Fibroblast of the conjunctiva (primary cell): ENCODE measurements around the gene NEDD4L.

ENCODE experiments used
- DNase-seq: peaks from one replicate; pipeline ENCODE4 v3.0.0-alpha.2; 2010; ENCODE audit warnings: low read depth

The NEDD4L gene

GRCh38 chr18:58402247-58402646 lies 358.2 kb downstream of the NEDD4L start:
- DNase-seq = no peak

- no peak for DNase-seq
Measured at GRCh38 chr18:58402951-58403702, 359.1 kb downstream of the NEDD4L start.

DNA sequence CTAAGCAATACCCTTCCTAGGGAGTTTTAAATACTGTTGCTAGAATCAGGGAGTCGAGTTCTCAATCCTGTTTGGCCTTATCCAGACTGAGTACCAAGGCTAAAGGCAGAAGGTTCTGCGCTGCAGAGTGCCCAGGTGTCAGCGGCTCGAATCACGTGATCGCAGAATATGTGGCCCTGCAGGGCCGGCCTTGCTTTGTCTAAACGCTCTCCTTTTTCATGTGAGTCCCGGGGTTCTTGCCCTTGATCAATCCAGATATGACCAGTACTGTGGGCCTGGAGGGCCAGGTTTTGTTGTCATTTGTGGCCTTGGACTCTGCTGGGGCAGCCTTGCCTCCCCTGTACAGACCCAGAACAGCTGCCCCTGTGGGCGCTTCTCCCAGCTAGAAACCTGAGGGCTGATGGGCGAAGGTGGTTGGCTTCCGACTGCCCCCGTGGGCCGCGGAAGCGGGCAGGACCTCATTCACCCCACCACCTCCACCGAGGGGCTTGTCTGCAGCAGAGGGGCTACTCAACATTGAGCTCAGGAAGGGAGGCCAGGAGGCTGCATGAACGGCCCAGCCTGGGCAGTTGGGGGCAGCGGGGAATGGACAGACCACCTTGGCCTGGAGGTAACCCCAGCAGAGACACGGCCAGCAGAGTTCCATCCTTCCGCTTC lies 359.9 kb downstream of the NEDD4L start:
- DNase-seq = no peak

DNA sequence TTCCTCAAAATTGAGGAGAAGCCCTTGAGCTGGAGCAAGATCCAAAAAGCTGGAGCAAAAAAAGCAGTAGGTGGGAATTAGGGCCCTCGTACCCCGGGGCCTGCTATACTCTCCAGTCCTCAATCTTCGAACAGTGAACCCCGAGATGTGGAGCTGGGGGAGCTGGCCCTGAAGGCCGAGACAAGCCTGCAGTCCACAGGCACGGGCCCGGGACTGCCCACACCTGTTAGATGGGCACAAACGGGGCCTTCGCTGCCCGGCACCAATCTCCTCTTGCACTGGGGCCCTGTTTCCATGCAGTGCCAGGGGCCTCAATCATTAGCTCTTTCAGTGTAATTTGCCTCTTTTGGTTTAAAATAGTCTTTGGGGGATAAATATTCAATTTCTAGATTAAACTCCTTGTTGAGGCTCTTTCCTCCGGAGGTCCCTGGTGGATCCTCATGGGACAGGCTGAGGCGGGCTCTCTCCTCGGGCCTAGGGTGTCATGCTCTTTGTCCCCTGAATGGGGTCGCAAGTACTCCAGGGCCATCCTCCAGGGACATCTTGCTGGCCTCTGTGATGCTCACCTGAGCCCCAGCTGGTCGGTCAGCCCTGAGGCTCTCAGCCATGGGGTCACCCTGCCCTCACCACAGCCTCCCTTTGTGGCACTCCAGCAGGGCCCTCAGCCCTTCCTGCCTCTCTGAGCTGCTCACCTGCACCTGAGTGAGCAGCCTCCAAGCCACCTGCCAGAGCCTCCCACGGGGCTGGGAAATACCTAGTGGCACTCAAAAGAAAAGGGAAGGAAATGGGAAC lies 361.3 kb downstream of the NEDD4L start:
- DNase-seq = no peak

- no peak for DNase-seq
Measured at GRCh38 chr18:58407263-58407648, 363.2 kb downstream of the NEDD4L start.

GRCh38 chr18:58407649-58408407 lies 363.8 kb downstream of the NEDD4L start:
- DNase-seq = no peak

DNA sequence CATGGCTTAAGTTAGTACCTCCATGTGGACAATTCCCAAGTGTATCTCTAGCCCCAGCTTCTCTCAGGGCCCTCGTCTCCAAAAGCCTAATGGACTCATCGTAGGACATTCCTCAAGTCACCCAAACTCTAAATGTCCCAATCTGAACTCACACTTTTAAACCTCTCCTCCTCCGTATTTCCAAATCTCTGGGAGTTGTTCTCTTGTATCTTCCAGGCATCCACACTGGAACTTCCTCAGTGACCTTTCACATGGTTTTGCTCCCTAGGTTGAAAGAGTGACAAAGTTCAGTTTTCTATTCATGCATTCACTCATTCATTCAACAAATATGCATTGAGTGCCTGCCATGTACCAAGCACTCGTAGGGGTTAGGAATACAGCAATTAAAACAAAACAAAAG lies 364.6 kb downstream of the NEDD4L start:
- DNase-seq = no peak

- no peak for DNase-seq
Measured at GRCh38 chr18:58409802-58410445, 365.9 kb downstream of the NEDD4L start.

DNA sequence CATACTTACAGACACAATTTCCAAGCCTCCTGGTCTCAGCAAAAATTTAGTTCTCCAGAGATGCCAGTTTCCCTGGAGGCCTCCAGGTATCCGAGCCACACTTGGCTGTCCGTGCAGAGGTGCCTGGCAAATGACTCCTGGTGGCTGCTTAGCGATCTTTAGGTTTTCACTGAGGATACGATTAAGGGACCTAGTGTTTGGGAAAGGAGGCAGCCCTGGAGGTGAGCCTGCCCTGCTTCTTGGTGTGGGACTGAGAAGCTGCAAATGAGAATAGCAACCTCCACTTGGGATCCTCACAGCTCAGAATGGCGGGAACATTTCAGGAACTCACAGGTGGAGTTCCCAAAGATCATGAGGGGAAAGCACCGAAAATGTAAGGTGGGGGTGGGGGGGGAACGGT lies 367.3 kb downstream of the NEDD4L start:
- no peak for DNase-seq

DNA sequence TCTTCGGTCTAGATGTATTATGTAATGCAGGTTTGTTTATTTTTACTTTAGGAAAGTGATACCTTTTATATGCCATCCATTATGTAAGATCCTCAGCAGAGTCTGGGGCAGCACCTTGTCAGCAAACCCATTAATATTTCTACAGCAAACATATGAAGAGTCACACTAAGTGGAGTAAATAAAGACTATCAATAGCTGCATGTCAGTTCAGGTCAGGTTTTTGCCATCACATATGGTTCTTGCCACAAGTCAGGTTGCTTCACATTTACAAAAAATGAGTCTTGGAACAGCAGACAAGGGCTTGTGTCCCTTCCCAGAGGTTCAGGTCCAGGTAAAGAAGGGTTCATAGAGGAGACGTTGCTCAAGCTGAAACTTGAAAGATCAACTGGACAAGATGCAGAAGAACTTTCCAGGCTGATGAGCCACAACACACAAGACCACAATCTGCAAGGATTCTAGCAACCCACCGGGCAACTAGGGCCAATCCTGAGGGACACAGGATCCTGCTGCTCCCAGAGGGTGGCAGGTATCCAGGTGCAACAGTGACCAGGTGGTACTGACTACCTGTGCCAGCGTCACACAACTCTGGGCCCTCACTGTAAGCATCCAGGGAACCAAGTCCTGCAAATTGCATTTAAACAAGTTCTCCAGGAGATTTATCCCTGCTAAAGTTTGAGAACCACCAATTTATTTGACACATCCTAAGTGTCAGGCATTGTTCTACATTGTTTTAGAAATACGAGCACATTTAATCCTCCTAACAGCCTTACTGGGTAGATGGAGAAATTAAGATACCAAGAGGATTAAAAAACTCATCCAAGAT lies 369.0 kb downstream of the NEDD4L start:
- DNase-seq = no peak

- no peak for DNase-seq
Measured at GRCh38 chr18:58413667-58414628, 369.9 kb downstream of the NEDD4L start.

DNA sequence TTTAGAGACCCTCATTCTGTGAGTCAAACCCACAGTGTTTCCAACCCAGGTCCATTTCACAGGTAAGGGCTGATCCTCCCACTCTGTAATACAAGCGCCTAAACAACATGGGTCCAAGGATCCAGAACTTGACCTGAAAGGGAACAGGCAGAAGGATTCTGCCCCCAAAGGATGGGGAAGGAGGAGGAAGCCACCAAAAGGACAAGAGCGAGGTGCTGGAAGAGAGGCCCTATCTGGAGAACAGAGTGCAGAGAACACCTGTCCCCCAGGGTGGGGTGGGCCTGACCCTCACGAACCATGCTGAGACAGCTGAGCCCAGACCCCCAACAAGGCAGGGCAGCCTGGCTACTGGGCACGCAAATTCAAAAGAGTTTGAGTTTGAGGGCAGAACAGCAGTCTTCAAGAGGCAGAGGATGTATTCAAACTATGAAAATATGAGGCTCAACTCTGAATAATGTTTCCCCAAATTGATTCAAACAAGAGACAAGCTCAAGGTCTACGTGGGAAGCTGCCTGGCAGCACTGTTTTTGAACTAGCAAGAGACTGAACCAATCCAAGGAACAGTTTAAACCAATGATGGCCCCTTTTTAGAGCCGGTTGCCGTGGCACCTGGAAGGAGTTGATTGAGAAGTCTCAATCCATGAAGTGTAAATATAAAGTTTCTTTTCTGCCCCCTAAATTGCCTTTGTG lies 372.1 kb downstream of the NEDD4L start:
- no peak for DNase-seq

GRCh38 chr18:58416704-58417683 lies 373.0 kb downstream of the NEDD4L start:
- peak; percentile 40 for DNase-seq

DNA sequence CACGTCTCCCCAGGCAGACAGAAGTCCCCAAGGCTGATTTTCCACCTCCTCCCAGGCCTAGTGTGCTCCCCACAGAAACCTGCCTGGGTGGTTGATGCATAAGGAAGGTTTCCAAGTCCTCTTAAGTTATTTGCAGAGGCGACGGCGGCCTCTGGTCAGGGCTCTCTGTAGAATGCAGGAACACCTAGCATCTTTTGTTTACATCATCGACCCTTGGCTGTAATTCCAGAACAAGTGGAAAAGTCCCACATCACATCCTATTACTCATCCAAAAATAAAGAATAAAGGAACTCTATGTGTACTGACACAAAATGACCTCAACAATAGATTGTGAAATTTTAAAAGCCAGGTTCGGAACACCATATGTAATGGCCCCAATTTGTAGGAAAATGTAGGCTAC lies 373.7 kb downstream of the NEDD4L start:
- peak; percentile 29 for DNase-seq

- DNase-seq = no peak
Measured at GRCh38 chr18:58418361-58418760, 374.3 kb downstream of the NEDD4L start.

- DNase-seq = no peak
Measured at GRCh38 chr18:58419587-58420199, 375.7 kb downstream of the NEDD4L start.

DNA sequence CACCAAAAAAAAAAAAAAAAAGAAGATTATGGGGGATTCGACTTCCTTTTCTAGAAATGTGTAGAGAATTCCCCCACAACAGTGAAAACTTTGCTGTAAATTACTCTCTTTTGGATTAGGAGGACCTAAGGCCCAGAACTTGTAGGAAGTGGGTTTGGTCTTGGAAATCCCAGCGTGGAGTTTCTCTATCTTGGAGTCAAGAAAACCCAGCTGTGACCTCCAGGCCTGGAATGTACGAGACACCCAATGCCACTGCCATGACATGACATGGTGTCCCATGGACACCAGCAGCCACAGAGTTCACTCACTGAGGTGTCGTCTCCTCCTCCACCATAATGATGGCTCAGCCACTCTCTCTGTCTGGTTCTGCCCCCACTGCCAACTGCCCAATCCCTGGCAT lies 382.6 kb downstream of the NEDD4L start:
- no peak for DNase-seq
